Endometrial microvascular endothelial cells (primary cell): ENCODE results near the gene KIF13A. TPM values are rescaled to one million over a fixed set of nuclear protein-coding genes. Genes with fewer than 3 reads are reported as not detected.

Experiments
- in situ Hi-C: cut with HindIII; loops from 2 replicates; pipeline ENCODE4 v1.10.0; 2017; ENCODE audit warnings: low sequenced_read_pairs, low pct_unique_long_range_greater_than_20kb; ENCODE audit errors: inconsistent ontology term
- total RNA-seq: library from RNA; depleted of rRNA; stranded (reverse); fragments of >200 nt; gene quantifications from one replicate; pipeline ENCODE4 v1.2.3, GENCODE V29; 2015; ENCODE audit errors: inconsistent ontology term

Gene KIF13A
- total RNA-seq, 1 donor from 2014 or later, result 41.8 TPM

- in situ Hi-C loops, result no loop called here
Observed at GRCh38 chr6:17724341-17724740, 263.1 kb downstream of the KIF13A start.

- in situ Hi-C loops, result no loop called here
Observed at GRCh38 chr6:17721671-17722070, 265.8 kb downstream of the KIF13A start.

DNA sequence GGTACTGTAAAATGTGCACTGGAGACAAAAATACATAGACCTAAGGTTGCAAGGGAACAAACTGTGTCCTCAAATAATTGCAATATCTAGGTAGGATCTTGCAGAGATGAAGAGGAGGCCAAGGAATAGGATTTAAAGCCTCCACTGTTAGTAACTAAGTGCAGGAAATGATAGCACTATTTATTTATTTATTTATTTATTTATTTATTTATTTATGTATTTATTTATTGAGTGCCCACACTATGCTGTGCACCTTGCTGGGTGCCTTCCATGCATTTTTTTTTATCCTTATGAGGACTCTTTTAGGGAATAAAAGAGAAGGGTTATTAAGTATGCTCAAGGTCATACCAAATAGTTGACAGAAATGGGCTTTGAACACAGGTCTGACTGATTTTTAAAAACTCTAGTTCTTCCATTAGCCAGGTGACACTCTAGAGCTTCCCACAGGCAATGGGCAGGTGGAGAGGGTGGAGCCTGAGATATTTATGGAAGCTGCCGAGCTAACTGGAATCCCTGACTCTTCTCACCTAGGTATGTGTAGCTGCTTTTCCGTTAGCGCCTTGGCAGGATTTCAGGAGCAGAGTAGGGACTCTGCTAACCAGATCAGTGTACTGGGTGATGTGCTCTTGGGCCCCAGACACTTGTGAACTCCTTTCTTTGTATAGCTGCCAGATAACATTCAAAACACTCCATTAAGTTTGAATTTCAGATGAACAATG, 268.0 kb downstream of the KIF13A start:
- in situ Hi-C loops, result no loop called here

GRCh38 chr6:17716221-17716620, 271.2 kb downstream of the KIF13A start:
- in situ Hi-C loops, result no loop called here

DNA sequence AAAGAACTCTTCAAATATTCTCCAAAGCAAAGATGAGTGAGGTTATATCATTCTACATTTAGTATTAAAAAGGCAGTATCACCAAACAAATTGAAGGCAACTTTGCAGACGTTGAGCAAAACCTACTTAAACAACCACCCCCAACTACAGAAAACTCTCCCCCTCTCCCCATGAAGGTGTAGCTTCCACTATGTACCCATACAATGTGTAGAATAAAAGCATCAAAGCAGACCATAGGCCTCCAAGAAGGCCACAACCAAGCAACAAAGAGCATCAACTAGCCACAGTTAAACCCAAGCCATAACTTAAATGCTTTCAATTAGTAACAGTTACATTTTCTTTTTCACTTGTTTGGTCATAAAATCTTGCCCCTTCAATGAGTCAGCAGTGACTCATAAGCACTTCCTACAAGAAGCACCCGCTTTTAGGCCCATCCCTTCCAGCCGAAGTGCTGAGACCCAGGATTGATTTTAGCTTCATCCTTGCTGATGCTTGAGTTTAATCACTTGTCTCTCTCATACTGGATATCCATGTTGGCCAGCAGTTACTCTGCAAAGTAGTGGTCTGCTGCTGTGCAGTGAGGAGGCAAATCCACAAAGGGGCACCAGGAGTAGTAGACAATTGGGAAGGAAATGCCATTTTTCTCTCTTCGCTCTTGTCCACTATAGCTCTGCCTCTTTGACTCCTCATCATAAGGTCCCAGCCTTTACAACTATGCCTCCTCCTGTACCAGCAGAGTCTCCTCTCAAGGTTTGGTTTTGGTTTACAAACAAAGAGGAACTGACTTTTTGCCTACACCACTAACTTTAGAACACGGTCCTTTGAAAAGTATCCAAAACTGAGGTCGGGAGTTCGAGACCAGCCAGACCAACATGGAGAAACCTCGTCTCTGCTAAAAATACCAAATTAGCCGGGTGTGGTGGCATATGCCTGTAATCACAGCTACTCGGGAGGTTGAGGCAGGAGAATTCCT, 272.3 kb downstream of the KIF13A start:
- in situ Hi-C loops, result no loop called here

DNA sequence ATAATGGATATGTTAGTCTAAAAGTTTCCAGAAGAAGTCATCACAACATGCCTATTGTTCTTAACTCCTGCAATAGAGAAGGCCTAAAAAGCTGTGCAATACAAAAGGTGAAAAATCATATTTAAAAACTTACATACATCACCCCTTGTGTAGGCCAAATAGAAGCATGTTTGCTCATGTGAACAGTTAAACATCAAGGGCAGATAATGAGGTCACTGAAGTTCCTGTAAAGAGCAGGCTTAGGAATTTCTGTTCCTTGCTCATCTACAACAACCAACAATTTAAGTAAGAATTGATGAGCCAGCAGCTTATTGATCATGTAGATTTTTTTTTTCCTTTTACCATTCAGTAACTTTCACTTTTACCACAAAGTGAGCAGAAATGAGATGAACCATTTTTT, 273.3 kb downstream of the KIF13A start:
- in situ Hi-C loops, result no loop called here

DNA sequence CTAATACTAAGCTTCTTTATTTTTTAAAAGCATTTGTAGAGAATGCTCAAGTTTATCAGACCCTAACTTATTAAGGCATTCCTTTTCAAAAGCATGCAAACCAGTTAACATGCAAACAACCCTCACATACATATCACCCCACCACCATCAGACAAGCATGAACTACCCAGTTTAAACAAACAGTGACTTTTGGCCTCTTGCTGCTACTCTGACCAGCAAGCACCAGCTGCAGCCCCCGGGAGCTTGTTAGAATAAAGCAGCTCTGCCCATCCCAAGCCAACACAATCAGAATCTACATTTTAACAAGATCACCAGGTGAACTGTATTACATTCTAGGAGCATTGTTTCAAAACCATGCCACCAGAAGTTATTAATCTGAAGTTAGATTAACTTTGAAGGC, 274.9 kb downstream of the KIF13A start:
- in situ Hi-C loops, result no loop called here

GRCh38 chr6:17710331-17710730, 277.1 kb downstream of the KIF13A start:
- in situ Hi-C loops, result no loop called here

- in situ Hi-C loops, result no loop called here
Observed at GRCh38 chr6:17709476-17709875, 278.0 kb downstream of the KIF13A start.

Other genes with a start within 250 kb of the KIF13A start
- 2.0 TPM for gene NHLRC1, start 135.0 kb upstream of the KIF13A start, total RNA-seq
- 21.4 TPM for gene TPMT, start 167.4 kb upstream of the KIF13A start, total RNA-seq
- gene KDM1B, start 167.8 kb upstream of the KIF13A start, total RNA-seq, result 14.0 TPM